Endometrial microvascular endothelial cells (primary cell): Measurements from ENCODE around the gene FTO. TPM values are rescaled to one million over a fixed set of nuclear protein-coding genes. Genes with fewer than 3 reads are reported as not detected.

ENCODE experiments used
- in situ Hi-C: cut with HindIII; loops from 2 replicates; pipeline ENCODE4 v1.10.0; 2017; ENCODE audit warnings: low sequenced_read_pairs, low pct_unique_long_range_greater_than_20kb; ENCODE audit errors: inconsistent ontology term
- total RNA-seq: library from RNA; depleted of rRNA; stranded (reverse); fragments of >200 nt; gene quantifications from one replicate; pipeline ENCODE4 v1.2.3, GENCODE V29; 2015; ENCODE audit errors: inconsistent ontology term

Gene FTO
- total RNA-seq, 1 donor from 2014 or later, result 128 TPM

GRCh38 chr16:53937161-53937880, 233.4 kb downstream of the FTO start:
- in situ Hi-C loops, result no loop called here

- in situ Hi-C loops, result no loop called here
Observed at GRCh38 chr16:53944025-53944424, 240.1 kb downstream of the FTO start.

GRCh38 chr16:53945996-53946395, 242.0 kb downstream of the FTO start:
- in situ Hi-C loops, result no loop called here

- in situ Hi-C loops, result no loop called here
Observed at GRCh38 chr16:53946746-53947386, 242.9 kb downstream of the FTO start.

- in situ Hi-C loops, result no loop called here
Observed at GRCh38 chr16:53947642-53948041, 243.7 kb downstream of the FTO start.

- in situ Hi-C loops, result no loop called here
Observed at GRCh38 chr16:53948326-53948725, 244.4 kb downstream of the FTO start.

GRCh38 chr16:53948734-53949430, 244.9 kb downstream of the FTO start:
- in situ Hi-C loops, result no loop called here

- in situ Hi-C loops, result no loop called here
Observed at GRCh38 chr16:53949715-53950410, 245.9 kb downstream of the FTO start.

- in situ Hi-C loops, result no loop called here
Observed at GRCh38 chr16:53950677-53951076, 246.7 kb downstream of the FTO start.

GRCh38 chr16:53952215-53953208, 248.6 kb downstream of the FTO start:
- in situ Hi-C loops, result no loop called here

- in situ Hi-C loops, result no loop called here
Observed at GRCh38 chr16:53953336-53953735, 249.4 kb downstream of the FTO start.

- in situ Hi-C loops, result no loop called here
Observed at GRCh38 chr16:53955221-53955875, 251.4 kb downstream of the FTO start.

- in situ Hi-C loops, result no loop called here
Observed at GRCh38 chr16:53958341-53958880, 254.5 kb downstream of the FTO start.

- in situ Hi-C loops, result no loop called here
Observed at GRCh38 chr16:53960050-53960812, 256.3 kb downstream of the FTO start.

- in situ Hi-C loops, result no loop called here
Observed at GRCh38 chr16:53960954-53961616, 257.1 kb downstream of the FTO start.

GRCh38 chr16:53962041-53962440, 258.1 kb downstream of the FTO start:
- in situ Hi-C loops, result no loop called here
